ENCODE results near the gene CSPG4.
A peak's percentile ranks its signal among the peaks of the same experiment; 100 is the strongest.
"Not testable (repeated sequence)": the region's sequence is repeated elsewhere in the genome, so short reads cannot be mapped to it uniquely, and the experiment has no call there.

CSPG4 gene

GRCh38 chr15:75687486-75688277 is 25.0 kb downstream of the CSPG4 start:
- in situ Hi-C loops (cut with HindIII; ENCODE audit: low sequenced_read_pairs) = no loop called here

GRCh38 chr15:75686212-75686642 is 26.4 kb downstream of the CSPG4 start:
- in situ Hi-C loops (cut with HindIII; ENCODE audit: low sequenced_read_pairs) = not testable (repeated sequence)

More at GRCh38 chr15:75687486-75688277, 25.0 kb downstream of the CSPG4 start:
- H3K4me3 ChIP-seq (ENCODE audit: low read depth, low read length) = no peak overlapping the region
- no peak for DNase-seq (ENCODE audit: low read depth)
- TF ChIP-seq CTCF (IDR thresholded peaks at IDR 0.05; ENCODE audit: low read depth, low read length, missing control alignments) = no peak

GRCh38 chr15:75685195-75685594 is 27.5 kb downstream of the CSPG4 start:
- in situ Hi-C loops (cut with HindIII; ENCODE audit: low sequenced_read_pairs) = no loop called here
- no peak for TF ChIP-seq CTCF (IDR thresholded peaks at IDR 0.05; ENCODE audit: low read depth, low read length, missing control alignments)
- no peak overlapping the region for H3K4me3 ChIP-seq (ENCODE audit: low read depth, low read length)
- DNase-seq (ENCODE audit: low read depth) = no peak

More at GRCh38 chr15:75686212-75686642, 26.4 kb downstream of the CSPG4 start:
- H3K4me3 ChIP-seq (ENCODE audit: low read depth, low read length); DNase-seq (ENCODE audit: low read depth): not testable (repeated sequence)
- TF ChIP-seq CTCF (IDR thresholded peaks at IDR 0.05; ENCODE audit: low read depth, low read length, missing control alignments) = peak; percentile 63

- TF ChIP-seq CTCF (IDR thresholded peaks at IDR 0.05; ENCODE audit: low read depth, low read length, missing control alignments) = no peak
- no peak overlapping the region for H3K4me3 ChIP-seq (ENCODE audit: low read depth, low read length)
- DNase-seq (ENCODE audit: low read depth) = no peak
- in situ Hi-C loops (cut with HindIII; ENCODE audit: low sequenced_read_pairs) = no loop called here
These were observed 28.0 kb downstream of the CSPG4 start for GRCh38 chr15:75684648-75685047.

- H3K4me3 ChIP-seq (ENCODE audit: low read depth, low read length); DNase-seq (ENCODE audit: low read depth); in situ Hi-C loops (cut with HindIII; ENCODE audit: low sequenced_read_pairs): not testable (repeated sequence)
- TF ChIP-seq CTCF (IDR thresholded peaks at IDR 0.05; ENCODE audit: low read depth, low read length, missing control alignments) = peak; percentile 68
These were observed 28.9 kb downstream of the CSPG4 start for GRCh38 chr15:75683646-75684312.

GRCh38 chr15:75682181-75683135 is 30.2 kb downstream of the CSPG4 start:
- TF ChIP-seq CTCF (IDR thresholded peaks at IDR 0.05; ENCODE audit: low read depth, low read length, missing control alignments) = no peak
- no peak overlapping the region for H3K4me3 ChIP-seq (ENCODE audit: low read depth, low read length)
- in situ Hi-C loops (cut with HindIII; ENCODE audit: low sequenced_read_pairs) = no loop called here
- DNase-seq (ENCODE audit: low read depth) = no peak
